ENCODE data around the gene HAUS8.
"Not testable (repeated sequence)": the region's sequence is repeated elsewhere in the genome, so short reads cannot be mapped to it uniquely, and the experiment has no call there.

Gene HAUS8

GRCh38 chr19:17027535-17027975 is 47.7 kb downstream of the HAUS8 start:
- no peak for DNase-seq

GRCh38 chr19:17026706-17027534 is 48.3 kb downstream of the HAUS8 start, which contains the start of gene CPAMD8:
Gene CPAMD8, minus strand, starts transcription at chr19:17026810. Its CDS starts 168 bp downstream, at chr19:17026642.
- peak; percentile 54 for DNase-seq

- DNase-seq, result no peak
Observed at GRCh38 chr19:17025991-17026658, 49.1 kb downstream of the HAUS8 start.

- DNase-seq, result no peak
Observed at GRCh38 chr19:17025361-17025760, 49.9 kb downstream of the HAUS8 start.

GRCh38 chr19:17024941-17025340 is 50.3 kb downstream of the HAUS8 start:
- DNase-seq, result not testable (repeated sequence)

GRCh38 chr19:17023805-17024204 is 51.4 kb downstream of the HAUS8 start:
- no peak for DNase-seq

- no peak for DNase-seq
Observed at GRCh38 chr19:17022738-17023137, 52.5 kb downstream of the HAUS8 start.

GRCh38 chr19:17021793-17022590 is 53.3 kb downstream of the HAUS8 start:
- DNase-seq, result no peak

GRCh38 chr19:17021328-17021727 is 53.9 kb downstream of the HAUS8 start:
- no peak for DNase-seq

- no peak for DNase-seq
Observed at GRCh38 chr19:17020823-17021222, 54.4 kb downstream of the HAUS8 start.

GRCh38 chr19:17020385-17020784 is 54.9 kb downstream of the HAUS8 start:
- DNase-seq, result no peak

- not testable (repeated sequence) for DNase-seq
Observed at GRCh38 chr19:17014212-17014861, 60.9 kb downstream of the HAUS8 start.

- no peak for DNase-seq
Observed at GRCh38 chr19:17011485-17011884, 63.8 kb downstream of the HAUS8 start.

- DNase-seq, result no peak
Observed at GRCh38 chr19:17006579-17006978, 68.7 kb downstream of the HAUS8 start.

- DNase-seq, result no peak
Observed at GRCh38 chr19:17005000-17005399, 70.3 kb downstream of the HAUS8 start.

- no peak for DNase-seq
Observed at GRCh38 chr19:17004386-17004785, 70.9 kb downstream of the HAUS8 start.

- no peak for DNase-seq
Observed at GRCh38 chr19:17002455-17002854, 72.8 kb downstream of the HAUS8 start.

- DNase-seq, result no peak
Observed at GRCh38 chr19:17001603-17002183, 73.6 kb downstream of the HAUS8 start.
